ENCODE results near the gene NECTIN3. TPM values are rescaled to one million over a fixed set of nuclear protein-coding genes. Genes with fewer than 3 reads are reported as not detected.

NECTIN3 gene
- total RNA-seq, result 1 to 10 TPM; 7.8 to 8.5 TPM
- polyA plus RNA-seq (2013, experiment 1 of 2), result 3.5 TPM
- 4.8 TPM for polyA plus RNA-seq (2013, experiment 2 of 2)
- total RNA-seq, result 3.8 to 45.8 (median 13.3) reads per million in 172 experiments

DNA sequence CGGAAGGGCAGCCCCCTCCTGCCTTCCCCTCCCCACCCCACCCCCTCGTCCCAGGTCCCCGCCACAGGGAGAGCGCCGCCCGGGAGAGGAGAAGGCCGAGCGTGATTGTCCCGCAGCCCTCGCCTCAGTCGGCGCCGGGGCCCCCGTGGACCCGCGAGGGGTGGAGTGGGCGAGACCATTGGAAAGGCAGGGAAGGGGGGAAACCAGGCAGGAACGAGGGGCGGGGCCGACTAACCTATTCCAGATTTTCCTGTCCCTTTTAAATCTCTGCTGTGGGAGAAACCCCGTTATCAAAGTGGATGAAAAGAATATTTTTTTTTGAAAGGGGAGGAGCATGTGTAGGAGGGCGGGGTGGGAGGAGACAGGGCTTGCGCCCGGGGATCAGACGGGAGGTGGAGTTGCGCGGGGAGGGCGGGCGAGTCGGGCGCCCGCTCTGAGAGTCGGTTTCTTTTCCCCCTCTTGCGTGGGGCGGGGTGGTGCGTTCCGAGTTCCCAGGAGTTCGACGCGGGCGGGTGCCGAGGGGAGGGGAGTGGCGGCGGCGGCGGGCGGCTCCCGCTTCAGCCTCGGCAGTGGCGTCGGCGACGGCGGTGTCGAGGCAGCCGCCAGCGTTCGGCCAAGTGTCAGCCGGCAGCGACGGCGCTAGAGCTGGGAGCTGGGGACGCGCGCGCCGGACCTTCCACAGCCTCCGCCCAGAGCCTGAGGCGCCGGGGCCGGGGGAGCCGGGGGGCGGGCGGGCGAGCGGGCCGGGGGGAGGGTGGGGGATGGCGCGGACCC, at the start of gene NECTIN3:
Gene NECTIN3, plus strand, starts transcription at position 560 of the 774 bp plus-strand sequence. Its CDS starts 202 bp downstream, at position 762.
- Histone ChIP-seq H3K4me1 (ENCODE audit: insufficient read depth, low read length) (peaks cover 19% of the 10 kb centered on the region), H3K9me3 (ENCODE audit: control insufficient read depth in 1 of 2, insufficient read depth in 1 of 2, low read length in 2 of 2) (no peaks in the 10 kb centered on the region), H3K27me3 (ENCODE audit: control insufficient read depth in 1 of 2, insufficient read depth in 2 of 2, low read length in 2 of 2) (peaks cover 0 to 18% of the 10 kb centered on the region in 2 experiments), H3K4me3 (ENCODE audit: low read length) (peak within 1 kb of the TSS; percentile 78), H3K36me3 (ENCODE audit: insufficient read depth, low read length) (no peaks in the 10 kb centered on the region), H3K27ac (ENCODE audit: low read depth in 1 of 2, low read length in 2 of 2) (no peak within 1 kb of the TSS)
- H3K27ac Mint-ChIP-seq, result peak within 1 kb of the TSS; percentile 90
- intact Hi-C loops (cut with DNase I, micrococcal nuclease), result loop anchor here (2.0 to 10.0 kb wide), 7 partner anchors 263 to 1491 kb away; partner anchors contain the start of genes ABHD10 (in 1 of the 2), ATG3 (in 1 of the 2), CD96 (in 1 of the 2) and SLC35A5 (in 1 of the 2)
- H3K36me3 Mint-ChIP-seq (ENCODE audit: low read depth), result peaks cover 13% of the 10 kb centered on the region
- no peaks in the 10 kb centered on the region for H3K9me3 Mint-ChIP-seq
- TF ChIP-seq CTCF (IDR thresholded peaks at IDR 0.05), result no peak
- H3K4me1 Mint-ChIP-seq (ENCODE audit: low read depth), result peaks cover 44% of the 10 kb centered on the region
- peak within 1 kb of the TSS; percentile 97 for H3K4me3 Mint-ChIP-seq
- ChIA-PET POLR2A (interaction anchor here (1.0 kb wide), 2 partner anchors 475 kb away, joined by 3 read pairs; no protein-coding TSS in a partner anchor), CTCF (interaction anchor here (0.8 to 1.0 kb wide), 2 partner anchors 201 to 545 kb away, joined by 3 to 5 read pairs; no protein-coding TSS in a partner anchor)
- H3K27me3 Mint-ChIP-seq, result peaks cover 35% of the 10 kb centered on the region
- ATAC-seq (ENCODE audit: poor library complexity) (peak; percentile 93), DNase-seq (peak; percentile 71 to 95 (median 83))

DNA sequence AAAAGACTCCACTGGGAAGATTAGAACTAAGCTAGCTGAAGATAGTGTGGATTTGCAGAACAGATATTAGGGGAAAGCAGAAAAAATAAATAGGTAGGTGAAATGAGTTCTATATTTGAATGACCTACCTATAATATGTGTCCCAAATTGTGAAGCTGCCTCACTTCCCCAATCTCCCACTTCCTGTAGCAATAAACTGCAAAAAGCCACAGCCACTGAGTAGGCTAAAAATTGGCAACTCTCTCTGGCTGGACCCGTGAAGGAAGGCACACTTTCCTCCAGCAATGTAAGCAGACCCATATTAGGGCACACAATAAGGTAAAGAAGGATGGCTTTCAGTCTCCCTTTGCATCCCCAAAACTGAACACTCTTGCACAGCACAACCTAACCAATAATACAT, 43.7 kb upstream of the NECTIN3 start:
- Mint-ChIP-seq H3K9me3 (no peaks in the 10 kb centered on the region), H3K36me3 (ENCODE audit: low read depth) (no peaks in the 10 kb centered on the region), H3K27ac (no peak overlapping the region), H3K27me3 (peaks cover 12% of the 10 kb centered on the region), H3K4me3 (no peak overlapping the region), H3K4me1 (ENCODE audit: low read depth) (no peaks in the 10 kb centered on the region)
- no peak for TF ChIP-seq CTCF (IDR thresholded peaks at IDR 0.05)
- CTCF ChIA-PET, result no interaction called here
- no peak for ATAC-seq (ENCODE audit: poor library complexity)
- DNase-seq, result no peak
- no peak overlapping the region for H3K27ac ChIP-seq (ENCODE audit: low read depth in 1 of 2, low read length in 2 of 2)
- POLR2A ChIA-PET, result no interaction called here
- H3K9me3 ChIP-seq (ENCODE audit: control insufficient read depth in 1 of 2, insufficient read depth in 1 of 2, low read length in 2 of 2), result no peaks in the 10 kb centered on the region
- no peaks in the 10 kb centered on the region for H3K4me1 ChIP-seq (ENCODE audit: insufficient read depth, low read length)
- no peak overlapping the region for H3K4me3 ChIP-seq (ENCODE audit: low read length)
- no peaks in the 10 kb centered on the region for H3K36me3 ChIP-seq (ENCODE audit: insufficient read depth, low read length)
- H3K27me3 ChIP-seq (ENCODE audit: control insufficient read depth in 1 of 2, insufficient read depth in 2 of 2, low read length in 2 of 2), result no peaks in the 10 kb centered on the region
- intact Hi-C loops (cut with DNase I, micrococcal nuclease), result no loop called here

DNA sequence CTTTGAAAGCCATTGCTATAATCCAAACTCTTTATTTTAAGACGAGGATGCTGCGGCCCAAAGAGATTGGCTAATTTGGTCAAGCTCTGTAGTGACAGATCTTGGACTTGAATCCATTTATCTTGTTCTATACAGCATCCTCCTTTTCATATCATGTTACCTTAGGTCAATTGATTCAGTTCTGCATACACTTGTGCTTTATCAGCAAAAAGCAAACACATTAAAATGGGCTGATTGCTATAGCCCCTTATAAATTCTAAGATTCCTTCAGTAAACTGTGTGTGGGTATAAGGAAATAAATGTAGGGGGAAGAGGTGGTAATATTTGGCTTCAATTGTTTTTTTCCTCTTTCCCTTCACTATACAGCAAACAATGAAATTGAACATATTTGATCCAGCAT, 40.1 kb upstream of the NECTIN3 start:
- no peak for TF ChIP-seq CTCF (IDR thresholded peaks at IDR 0.05)
- Histone ChIP-seq H3K27ac (ENCODE audit: low read depth in 1 of 2, low read length in 2 of 2) (no peak overlapping the region), H3K9me3 (ENCODE audit: control insufficient read depth in 1 of 2, insufficient read depth in 1 of 2, low read length in 2 of 2) (peaks cover 8 to 14% of the 10 kb centered on the region in 2 experiments), H3K4me1 (ENCODE audit: insufficient read depth, low read length) (no peaks in the 10 kb centered on the region), H3K36me3 (ENCODE audit: insufficient read depth, low read length) (no peaks in the 10 kb centered on the region), H3K27me3 (ENCODE audit: control insufficient read depth in 1 of 2, insufficient read depth in 2 of 2, low read length in 2 of 2) (no peaks in the 10 kb centered on the region), H3K4me3 (ENCODE audit: low read length) (no peak overlapping the region)
- Mint-ChIP-seq H3K4me3 (no peak overlapping the region), H3K9me3 (peaks cover 6% of the 10 kb centered on the region), H3K4me1 (ENCODE audit: low read depth) (no peaks in the 10 kb centered on the region), H3K27me3 (peaks cover 12% of the 10 kb centered on the region), H3K36me3 (ENCODE audit: low read depth) (no peaks in the 10 kb centered on the region), H3K27ac (no peak overlapping the region)
- DNase-seq, result no peak
- no peak for ATAC-seq (ENCODE audit: poor library complexity)
- ChIA-PET CTCF (no interaction called here), POLR2A (no interaction called here)
- intact Hi-C loops (cut with DNase I, micrococcal nuclease), result no loop called here

Measured in CD4-positive, alpha-beta T cell (primary cell).